ENCODE results near the gene HS2ST1. TPM values are rescaled to one million over a fixed set of nuclear protein-coding genes. Genes with fewer than 3 reads are reported as not detected.

Gene HS2ST1
- total RNA-seq, 2 donors from 2014 or later: 21.3 to 23.5 TPM

DNA sequence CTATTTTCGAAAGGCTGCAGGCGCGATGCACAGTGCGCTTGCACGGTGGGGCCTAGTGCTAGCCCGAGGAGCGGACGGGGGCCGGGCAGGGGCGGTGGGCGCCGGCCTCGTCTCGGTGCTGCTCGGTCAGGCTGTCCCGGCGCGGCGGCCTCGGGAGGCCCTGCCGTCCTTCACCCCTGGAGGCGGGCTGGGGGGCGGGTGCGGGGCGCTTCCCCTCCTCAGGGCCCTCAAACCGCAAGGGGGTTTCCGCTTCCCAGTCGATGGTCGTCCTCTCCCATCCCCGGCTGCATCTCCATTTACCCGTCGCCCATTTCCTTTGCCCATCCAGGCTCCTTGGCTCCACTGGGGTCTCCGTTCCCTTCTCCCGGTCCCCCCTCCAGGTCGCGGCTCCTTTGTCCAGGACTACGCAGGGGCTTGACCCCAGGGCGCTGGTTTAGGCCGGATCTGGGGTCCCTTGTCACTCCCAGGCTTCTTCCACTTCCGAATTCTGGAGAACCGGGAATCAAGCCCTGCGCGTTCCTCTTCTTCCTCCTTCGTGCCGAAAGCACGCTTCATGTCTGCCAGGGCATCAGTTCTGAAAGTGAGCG lies 217.9 kb downstream of the HS2ST1 start:
- H3K4me3 ChIP-seq: peak overlapping the region; percentile 22
- peak overlapping the region in 1 of 2 donors; percentile 68 for H3K9ac ChIP-seq (ENCODE audit: low read depth in 2 of 2, low read length in 2 of 2)
- TF ChIP-seq, protein P1, sequence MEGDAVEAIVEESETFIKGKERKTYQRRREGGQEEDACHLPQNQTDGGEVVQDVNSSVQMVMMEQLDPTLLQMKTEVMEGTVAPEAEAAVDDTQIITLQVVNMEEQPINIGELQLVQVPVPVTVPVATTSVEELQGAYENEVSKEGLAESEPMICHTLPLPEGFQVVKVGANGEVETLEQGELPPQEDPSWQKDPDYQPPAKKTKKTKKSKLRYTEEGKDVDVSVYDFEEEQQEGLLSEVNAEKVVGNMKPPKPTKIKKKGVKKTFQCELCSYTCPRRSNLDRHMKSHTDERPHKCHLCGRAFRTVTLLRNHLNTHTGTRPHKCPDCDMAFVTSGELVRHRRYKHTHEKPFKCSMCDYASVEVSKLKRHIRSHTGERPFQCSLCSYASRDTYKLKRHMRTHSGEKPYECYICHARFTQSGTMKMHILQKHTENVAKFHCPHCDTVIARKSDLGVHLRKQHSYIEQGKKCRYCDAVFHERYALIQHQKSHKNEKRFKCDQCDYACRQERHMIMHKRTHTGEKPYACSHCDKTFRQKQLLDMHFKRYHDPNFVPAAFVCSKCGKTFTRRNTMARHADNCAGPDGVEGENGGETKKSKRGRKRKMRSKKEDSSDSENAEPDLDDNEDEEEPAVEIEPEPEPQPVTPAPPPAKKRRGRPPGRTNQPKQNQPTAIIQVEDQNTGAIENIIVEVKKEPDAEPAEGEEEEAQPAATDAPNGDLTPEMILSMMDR (IDR thresholded peaks at IDR 0.05): no peak
- no peaks in the 10 kb centered on the region for H3K36me3 ChIP-seq
- H3K9me3 ChIP-seq: no peaks in the 10 kb centered on the region
- H3K27me3 ChIP-seq: no peaks in the 10 kb centered on the region
- H3K27ac ChIP-seq: no peak overlapping the region
- no peak for DNase-seq
- intact Hi-C loops (cut with DNase I): loop anchor here (10.0 kb wide), 2 partner anchors 152 to 822 kb away; no protein-coding TSS in a partner anchor
- no peaks in the 10 kb centered on the region for H3K4me1 ChIP-seq

DNA sequence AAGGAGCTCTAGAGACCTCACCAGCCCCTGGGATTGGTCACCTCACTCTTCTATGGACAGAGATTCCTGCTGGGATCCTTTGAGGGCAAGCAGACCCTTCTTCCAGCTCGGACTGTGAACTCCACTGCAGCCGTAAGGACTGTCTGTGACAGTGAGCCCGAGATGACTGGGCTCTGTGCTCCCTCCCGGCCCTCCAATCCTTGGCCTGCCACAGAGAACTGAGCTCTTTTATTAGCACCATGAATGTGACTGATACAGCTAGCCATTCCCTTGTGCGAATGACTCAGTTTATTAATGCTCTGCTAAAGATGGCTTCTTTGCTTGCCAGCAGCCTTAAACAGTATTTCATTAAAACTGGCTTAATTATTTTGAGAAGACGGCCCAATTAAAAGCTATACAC lies 219.6 kb downstream of the HS2ST1 start:
- H3K36me3 ChIP-seq: no peaks in the 10 kb centered on the region
- H3K9me3 ChIP-seq: no peaks in the 10 kb centered on the region
- no peak for DNase-seq
- no peaks in the 10 kb centered on the region for H3K27me3 ChIP-seq
- intact Hi-C loops (cut with DNase I): loop anchor here (10.0 kb wide), 2 partner anchors 151 to 821 kb away; no protein-coding TSS in a partner anchor
- no peak overlapping the region for H3K9ac ChIP-seq (ENCODE audit: low read depth in 2 of 2, low read length in 2 of 2)
- no peaks in the 10 kb centered on the region for H3K4me1 ChIP-seq
- no peak overlapping the region for H3K4me3 ChIP-seq
- TF ChIP-seq, protein P1 (IDR thresholded peaks at IDR 0.05): no peak
- no peak overlapping the region for H3K27ac ChIP-seq

DNA sequence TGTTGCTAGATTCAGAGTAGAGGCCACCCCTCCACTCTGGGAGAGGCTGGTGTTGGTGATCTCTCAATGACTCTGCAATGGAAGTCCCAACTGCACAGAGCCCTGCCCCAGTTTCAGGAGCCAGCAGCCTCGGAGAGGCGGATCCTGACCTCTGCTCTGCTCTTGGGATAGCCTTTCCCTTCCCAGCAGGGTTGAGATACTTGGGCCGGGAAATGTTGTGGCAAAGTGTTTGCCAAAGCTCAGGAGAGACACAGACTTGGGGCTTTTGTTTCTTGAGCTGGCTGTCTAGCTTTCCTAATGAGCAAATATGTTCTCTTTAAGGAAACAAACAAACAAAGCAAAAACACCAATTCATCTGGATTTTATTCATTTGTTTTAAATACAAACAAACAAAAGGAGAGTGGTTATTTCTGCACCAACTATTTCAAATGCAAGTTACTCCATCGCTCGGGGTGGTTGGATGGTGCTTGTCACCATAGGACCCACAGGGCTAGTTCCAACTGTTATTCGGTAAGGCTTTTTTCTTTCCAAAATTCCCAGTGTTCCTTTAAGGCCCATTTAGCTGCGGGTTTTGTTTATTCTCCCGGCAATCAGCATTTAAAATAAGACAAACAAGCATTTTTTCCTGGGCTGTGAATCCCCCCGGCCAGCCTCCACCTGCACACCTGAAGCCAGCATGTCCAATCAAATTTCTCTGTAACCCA lies 220.3 kb downstream of the HS2ST1 start:
- no peaks in the 10 kb centered on the region for H3K27me3 ChIP-seq
- no peaks in the 10 kb centered on the region for H3K36me3 ChIP-seq
- intact Hi-C loops (cut with DNase I): loop anchor here (10.0 kb wide), 2 partner anchors 150 to 820 kb away; no protein-coding TSS in a partner anchor
- no peak for DNase-seq
- H3K4me1 ChIP-seq: no peaks in the 10 kb centered on the region
- no peak overlapping the region for H3K27ac ChIP-seq
- TF ChIP-seq, protein P1 (IDR thresholded peaks at IDR 0.05): no peak
- no peak overlapping the region for H3K4me3 ChIP-seq
- no peak overlapping the region for H3K9ac ChIP-seq (ENCODE audit: low read depth in 2 of 2, low read length in 2 of 2)
- no peaks in the 10 kb centered on the region for H3K9me3 ChIP-seq

DNA sequence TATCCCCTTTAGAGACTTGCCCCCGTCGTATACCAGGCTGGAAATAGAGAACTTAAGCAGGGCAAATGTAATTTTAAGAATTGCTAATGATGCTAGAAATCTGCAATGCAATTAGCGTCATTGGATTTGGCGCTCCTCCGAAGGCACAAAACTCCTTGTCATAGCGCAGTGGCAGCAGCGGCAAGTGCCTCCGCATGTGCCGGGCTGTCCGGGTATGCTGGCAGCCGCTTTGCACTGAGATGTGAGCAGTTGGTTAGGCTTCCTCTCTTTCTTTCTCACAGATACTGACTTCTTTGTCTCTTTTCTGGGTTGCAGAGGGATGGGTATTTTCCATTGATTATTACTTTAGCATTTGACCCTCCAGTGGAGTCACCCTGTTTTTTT lies 220.9 kb downstream of the HS2ST1 start:
- H3K4me3 ChIP-seq: no peak overlapping the region
- H3K27ac ChIP-seq: no peak overlapping the region
- H3K27me3 ChIP-seq: no peaks in the 10 kb centered on the region
- TF ChIP-seq, protein P1 (IDR thresholded peaks at IDR 0.05): no peak
- intact Hi-C loops (cut with DNase I): loop anchor here (10.0 kb wide), 2 partner anchors 149 to 819 kb away; no protein-coding TSS in a partner anchor
- no peak overlapping the region for H3K9ac ChIP-seq (ENCODE audit: low read depth in 2 of 2, low read length in 2 of 2)
- no peaks in the 10 kb centered on the region for H3K4me1 ChIP-seq
- no peak for DNase-seq
- no peaks in the 10 kb centered on the region for H3K9me3 ChIP-seq
- no peaks in the 10 kb centered on the region for H3K36me3 ChIP-seq

DNA sequence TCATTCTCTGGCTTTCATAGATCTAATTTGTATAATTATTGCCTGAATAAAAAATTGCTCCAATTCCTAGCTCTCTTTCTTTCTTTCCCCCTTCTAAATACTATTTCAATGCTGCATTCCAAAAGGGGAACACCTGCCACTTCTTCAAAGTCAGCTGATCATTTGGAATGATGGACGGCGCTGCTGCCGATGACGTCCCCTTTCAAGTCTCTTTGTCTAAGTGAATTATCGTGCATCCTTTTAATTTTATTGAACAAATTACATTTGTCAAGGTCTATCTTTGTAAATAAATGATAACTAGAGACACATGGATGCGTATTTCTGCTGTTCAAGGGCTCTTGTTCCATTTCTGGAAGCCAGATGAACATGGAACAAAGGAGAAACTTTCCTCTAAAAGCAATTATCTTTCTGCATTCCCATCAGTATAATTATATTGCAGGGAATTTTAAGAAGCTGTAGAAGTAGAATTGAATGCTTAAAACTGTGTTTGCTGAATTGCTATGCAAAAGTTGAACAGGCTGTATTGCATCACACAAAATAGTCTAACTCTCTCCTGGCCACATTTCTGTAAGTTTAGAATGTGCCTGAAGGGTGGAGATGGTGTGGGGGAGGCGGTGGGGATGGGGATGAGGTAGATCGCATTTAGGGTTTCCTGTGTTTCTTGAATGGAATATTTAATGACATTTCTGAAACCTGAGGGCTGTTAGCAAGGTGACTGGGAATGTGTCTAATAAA lies 222.3 kb downstream of the HS2ST1 start:
- H3K9me3 ChIP-seq: no peaks in the 10 kb centered on the region
- no peaks in the 10 kb centered on the region for H3K36me3 ChIP-seq
- no peak overlapping the region for H3K27ac ChIP-seq
- intact Hi-C loops (cut with DNase I): loop anchor here (10.0 kb wide), 2 partner anchors 148 to 818 kb away; no protein-coding TSS in a partner anchor
- TF ChIP-seq, protein P1 (IDR thresholded peaks at IDR 0.05): no peak
- DNase-seq: no peak
- no peak overlapping the region for H3K4me3 ChIP-seq
- no peaks in the 10 kb centered on the region for H3K4me1 ChIP-seq
- H3K9ac ChIP-seq (ENCODE audit: low read depth in 2 of 2, low read length in 2 of 2): no peak overlapping the region
- no peaks in the 10 kb centered on the region for H3K27me3 ChIP-seq
